ENCODE results near the gene SLC44A5.

Gene SLC44A5

DNA sequence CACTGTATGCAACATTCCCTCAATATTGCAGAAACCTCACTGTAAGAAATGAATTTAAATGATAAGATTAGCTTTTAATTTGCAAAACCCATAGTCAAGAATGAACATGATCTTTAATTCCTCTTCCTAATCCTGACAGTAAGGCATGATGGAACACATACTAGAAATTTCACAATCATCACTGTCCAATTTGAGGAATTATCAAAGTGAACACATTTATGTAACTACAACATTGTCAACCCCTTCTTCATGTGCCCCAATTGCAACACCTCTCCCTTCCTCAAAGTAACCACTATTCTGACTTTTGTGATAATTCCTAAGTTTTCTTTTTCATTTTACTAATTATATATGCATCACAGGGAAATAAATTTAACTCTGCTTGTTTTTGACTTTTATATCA is 373.6 kb downstream of the SLC44A5 start:
- Histone ChIP-seq H3K27me3 (ENCODE audit: low read depth, low read length) (no peaks in the 10 kb centered on the region), H3K4me2 (ENCODE audit: low read length) (no peak overlapping the region), H3K36me3 (replicated peaks; ENCODE audit: low read depth, low read length) (no peaks in the 10 kb centered on the region), H3K9ac (ENCODE audit: low read length) (no peak overlapping the region), H4K20me1 (ENCODE audit: insufficient read depth, low read length) (no peaks in the 10 kb centered on the region), H2AFZ (ENCODE audit: low read depth, low read length) (no peak overlapping the region), H3K4me3 (ENCODE audit: low read length) (no peak overlapping the region), H3K4me1 (ENCODE audit: low read length) (no peaks in the 10 kb centered on the region), H3K9me3 (ENCODE audit: insufficient read depth, low read length) (no peaks in the 10 kb centered on the region), H3K27ac (ENCODE audit: low read length) (no peak overlapping the region), H3K79me2 (ENCODE audit: low read length) (no peaks in the 10 kb centered on the region)
- TF ChIP-seq EZH2phosphoT487 (IDR thresholded peaks at IDR 0.05; ENCODE audit: low read depth) (no peak), CTCF (IDR thresholded peaks at IDR 0.05; ENCODE audit: low read depth, low read length) (no peak)

GRCh38 chr1:75234562-75234961 is 376.4 kb downstream of the SLC44A5 start:
- H3K27me3 ChIP-seq (ENCODE audit: low read depth, low read length): no peaks in the 10 kb centered on the region
- no peaks in the 10 kb centered on the region for H3K9me3 ChIP-seq (ENCODE audit: insufficient read depth, low read length)
- H4K20me1 ChIP-seq (ENCODE audit: insufficient read depth, low read length): no peaks in the 10 kb centered on the region
- no peaks in the 10 kb centered on the region for H3K4me1 ChIP-seq (ENCODE audit: low read length)
- no peak overlapping the region for H3K27ac ChIP-seq (ENCODE audit: low read length)
- no peaks in the 10 kb centered on the region for H3K79me2 ChIP-seq (ENCODE audit: low read length)
- no peaks in the 10 kb centered on the region for H3K36me3 ChIP-seq (replicated peaks; ENCODE audit: low read depth, low read length)
- no peak overlapping the region for H2AFZ ChIP-seq (ENCODE audit: low read depth, low read length)
- H3K9ac ChIP-seq (ENCODE audit: low read length): no peak overlapping the region
- H3K4me2 ChIP-seq (ENCODE audit: low read length): no peak overlapping the region
- H3K4me3 ChIP-seq (ENCODE audit: low read length): no peak overlapping the region
- no peak for TF ChIP-seq CTCF (IDR thresholded peaks at IDR 0.05; ENCODE audit: low read depth, low read length)
- TF ChIP-seq EZH2phosphoT487 (IDR thresholded peaks at IDR 0.05; ENCODE audit: low read depth): no peak

- peak overlapping the region; percentile 31; the same call in 1 of the 2 replicates for H3K4me2 ChIP-seq (ENCODE audit: low read length)
- H3K79me2 ChIP-seq (ENCODE audit: low read length): no peaks in the 10 kb centered on the region
- H2AFZ ChIP-seq (ENCODE audit: low read depth, low read length): no peak overlapping the region
- H3K4me3 ChIP-seq (ENCODE audit: low read length): peak overlapping the region; percentile 12; the same call in 1 of the 2 replicates
- H3K36me3 ChIP-seq (replicated peaks; ENCODE audit: low read depth, low read length): no peaks in the 10 kb centered on the region
- H3K27ac ChIP-seq (ENCODE audit: low read length): no peak overlapping the region
- H3K27me3 ChIP-seq (ENCODE audit: low read depth, low read length): no peaks in the 10 kb centered on the region
- H3K9me3 ChIP-seq (ENCODE audit: insufficient read depth, low read length): no peaks in the 10 kb centered on the region
- TF ChIP-seq EZH2phosphoT487 (IDR thresholded peaks at IDR 0.05; ENCODE audit: low read depth) (no peak), CTCF (IDR thresholded peaks at IDR 0.05; ENCODE audit: low read depth, low read length) (peak; percentile 66)
- H4K20me1 ChIP-seq (ENCODE audit: insufficient read depth, low read length): no peaks in the 10 kb centered on the region
- no peak overlapping the region for H3K9ac ChIP-seq (ENCODE audit: low read length)
- no peaks in the 10 kb centered on the region for H3K4me1 ChIP-seq (ENCODE audit: low read length)
Measured at GRCh38 chr1:75233302-75233929, 377.5 kb downstream of the SLC44A5 start.

GRCh38 chr1:75220072-75220471 is 390.8 kb downstream of the SLC44A5 start:
- H3K4me3 ChIP-seq (ENCODE audit: low read length): no peak overlapping the region
- H3K36me3 ChIP-seq (replicated peaks; ENCODE audit: low read depth, low read length): no peaks in the 10 kb centered on the region
- H3K79me2 ChIP-seq (ENCODE audit: low read length): no peaks in the 10 kb centered on the region
- H3K9ac ChIP-seq (ENCODE audit: low read length): no peak overlapping the region
- no peaks in the 10 kb centered on the region for H3K9me3 ChIP-seq (ENCODE audit: insufficient read depth, low read length)
- no peaks in the 10 kb centered on the region for H3K27me3 ChIP-seq (ENCODE audit: low read depth, low read length)
- 0 out of 2 replicates have a peak overlapping the region, but pooled peaks have one; percentile 10 for H3K4me2 ChIP-seq (ENCODE audit: low read length)
- no peaks in the 10 kb centered on the region for H4K20me1 ChIP-seq (ENCODE audit: insufficient read depth, low read length)
- TF ChIP-seq CTCF (IDR thresholded peaks at IDR 0.05; ENCODE audit: low read depth, low read length) (no peak), EZH2phosphoT487 (IDR thresholded peaks at IDR 0.05; ENCODE audit: low read depth) (no peak)
- H3K27ac ChIP-seq (ENCODE audit: low read length): no peak overlapping the region
- H2AFZ ChIP-seq (ENCODE audit: low read depth, low read length): no peak overlapping the region
- no peaks in the 10 kb centered on the region for H3K4me1 ChIP-seq (ENCODE audit: low read length)
